Measurements from ENCODE around the gene PA2G4. TPM values are rescaled to one million over a fixed set of nuclear protein-coding genes. Genes with fewer than 3 reads are reported as not detected.

Gene PA2G4
- total RNA-seq, 1 donor from 2014 or later = 141 TPM

- H3K4me1 Mint-ChIP-seq (ENCODE audit: unreplicated experiment) = peaks cover 6% of the 10 kb centered on the region
- TF ChIP-seq CTCF (conservative IDR thresholded peaks at IDR 0.05) = no peak
- no peak overlapping the region for H3K27ac Mint-ChIP-seq
Measured at GRCh38 chr12:56143870-56144269, 39.5 kb downstream of the PA2G4 start.

GRCh38 chr12:56145217-56145616 is 40.9 kb downstream of the PA2G4 start:
- peaks cover 6% of the 10 kb centered on the region for H3K4me1 Mint-ChIP-seq (ENCODE audit: unreplicated experiment)
- peaks cover 23% of the 10 kb centered on the region for H3K36me3 Mint-ChIP-seq
- no peak for DNase-seq (ENCODE audit: extremely low spot score, unreplicated experiment)
- H3K27me3 Mint-ChIP-seq = no peaks in the 10 kb centered on the region
- no peak overlapping the region for H3K27ac Mint-ChIP-seq
- no peak overlapping the region for H3K4me3 Mint-ChIP-seq
- H3K9me3 Mint-ChIP-seq = no peaks in the 10 kb centered on the region
- TF ChIP-seq CTCF (conservative IDR thresholded peaks at IDR 0.05) = no peak

More at GRCh38 chr12:56143870-56144269, 39.5 kb downstream of the PA2G4 start:
- no peak for DNase-seq (ENCODE audit: extremely low spot score, unreplicated experiment)
- Mint-ChIP-seq H3K36me3 (peaks cover 27% of the 10 kb centered on the region), H3K4me3 (no peak overlapping the region), H3K27me3 (no peaks in the 10 kb centered on the region), H3K9me3 (no peaks in the 10 kb centered on the region)

- no peaks in the 10 kb centered on the region for H3K9me3 Mint-ChIP-seq
- no peak for TF ChIP-seq CTCF (conservative IDR thresholded peaks at IDR 0.05)
- peaks cover 18% of the 10 kb centered on the region for H3K4me1 Mint-ChIP-seq (ENCODE audit: unreplicated experiment)
- H3K36me3 Mint-ChIP-seq = peaks cover 13% of the 10 kb centered on the region
- no peak for DNase-seq (ENCODE audit: extremely low spot score, unreplicated experiment)
- no peaks in the 10 kb centered on the region for H3K27me3 Mint-ChIP-seq
- peak overlapping the region; percentile 17 for H3K4me3 Mint-ChIP-seq
- H3K27ac Mint-ChIP-seq = peak overlapping the region; percentile 77
Measured at GRCh38 chr12:56146492-56147460, 42.4 kb downstream of the PA2G4 start.

- H3K27me3 Mint-ChIP-seq = no peaks in the 10 kb centered on the region
- TF ChIP-seq CTCF (conservative IDR thresholded peaks at IDR 0.05) = no peak
- no peak for DNase-seq (ENCODE audit: extremely low spot score, unreplicated experiment)
- H3K4me3 Mint-ChIP-seq = peak overlapping the region; percentile 94
- no peaks in the 10 kb centered on the region for H3K9me3 Mint-ChIP-seq
- peaks cover 4% of the 10 kb centered on the region for H3K36me3 Mint-ChIP-seq
- H3K27ac Mint-ChIP-seq = peak overlapping the region; percentile 74
- peaks cover 33% of the 10 kb centered on the region for H3K4me1 Mint-ChIP-seq (ENCODE audit: unreplicated experiment)
Measured at GRCh38 chr12:56150563-56150962, 46.2 kb downstream of the PA2G4 start.

- Mint-ChIP-seq H3K36me3 (peaks cover 4% of the 10 kb centered on the region), H3K4me3 (peak overlapping the region; percentile 94), H3K27ac (peak overlapping the region; percentile 97), H3K4me1 (ENCODE audit: unreplicated experiment) (peaks cover 33% of the 10 kb centered on the region), H3K27me3 (no peaks in the 10 kb centered on the region), H3K9me3 (no peaks in the 10 kb centered on the region)
- TF ChIP-seq CTCF (conservative IDR thresholded peaks at IDR 0.05) = peak; percentile 67
- no peak for DNase-seq (ENCODE audit: extremely low spot score, unreplicated experiment)
Measured at GRCh38 chr12:56151672-56152131, 47.3 kb downstream of the PA2G4 start.
